ENCODE results near the gene SLITRK1.

Gene SLITRK1

DNA sequence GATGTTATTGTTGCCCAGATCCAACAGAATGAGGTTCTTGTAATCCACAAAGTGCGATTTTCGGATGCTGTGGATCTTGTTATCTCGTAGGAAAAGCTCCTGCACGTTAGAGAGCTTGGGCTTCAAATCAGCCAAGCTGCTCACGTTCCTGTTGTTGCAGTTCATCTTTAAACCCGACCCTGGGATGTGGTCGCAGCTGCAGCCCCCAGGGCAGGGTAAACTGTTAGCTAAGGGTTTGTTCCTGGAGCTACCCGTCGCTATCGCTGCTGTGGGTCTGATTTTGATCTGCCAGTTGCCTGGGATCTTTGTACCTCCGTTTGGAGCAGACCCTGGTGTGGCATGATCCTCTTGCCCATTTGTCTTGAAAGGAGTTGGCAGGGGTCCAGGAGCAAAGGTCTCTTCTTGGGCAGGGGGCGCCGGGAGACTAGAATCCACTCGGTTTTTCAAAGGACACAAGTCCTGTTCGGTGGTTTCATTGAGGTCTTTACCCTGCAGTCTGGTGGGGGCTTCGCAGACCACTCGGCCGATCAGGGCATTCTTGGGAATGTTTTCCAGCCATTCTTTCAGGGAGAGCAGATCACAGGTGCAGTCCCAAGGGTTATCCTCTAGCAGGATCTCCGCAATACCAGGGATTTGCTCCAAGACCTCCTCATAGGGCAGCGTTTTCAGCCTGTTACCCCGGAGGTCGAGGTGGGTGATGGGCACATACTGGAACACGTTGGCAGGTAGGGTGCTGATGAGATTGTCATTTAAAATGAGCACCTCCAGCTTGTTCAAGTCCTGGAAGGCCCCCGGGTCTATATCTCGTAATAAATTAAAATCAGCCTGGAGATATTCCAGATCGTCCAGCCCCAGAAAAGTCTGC is 1.8 kb downstream of the SLITRK1 start:
- H3K4me2 ChIP-seq (ENCODE audit: low read length) = no peak overlapping the region
- H3K9ac ChIP-seq (ENCODE audit: low read length) = no peak overlapping the region
- H4K20me1 ChIP-seq (ENCODE audit: insufficient read depth, low read length) = no peaks in the 10 kb centered on the region
- no peaks in the 10 kb centered on the region; the same call in 1 of the 2 replicates for H3F3A ChIP-seq (ENCODE audit: insufficient read depth, low read length)
- no peak overlapping the region for H3K4me3 ChIP-seq (ENCODE audit: low read depth, low read length, poor library complexity, severe bottlenecking)
- H3K79me2 ChIP-seq (ENCODE audit: insufficient read depth, low read length) = no peaks in the 10 kb centered on the region
- H3K36me3 ChIP-seq (ENCODE audit: insufficient read depth, low read length) = no peaks in the 10 kb centered on the region
- H3K9me2 ChIP-seq (ENCODE audit: low read depth, low read length) = no peaks in the 10 kb centered on the region
- H2AFZ ChIP-seq (ENCODE audit: low read length) = no peak overlapping the region
- no peaks in the 10 kb centered on the region for H3K4me1 ChIP-seq (ENCODE audit: insufficient read depth, low read length, severe bottlenecking)
- TF ChIP-seq EZH2 (IDR thresholded peaks at IDR 0.05; ENCODE audit: borderline replicate concordance, low read length) (no peak), CTCF (IDR thresholded peaks at IDR 0.05; ENCODE audit: low read length) (no peak)
- H3K9me3 ChIP-seq (ENCODE audit: low read length) = no peaks in the 10 kb centered on the region
- no peak overlapping the region for H3K27ac ChIP-seq (ENCODE audit: low read depth, low read length, poor library complexity, severe bottlenecking)
- H3K27me3 ChIP-seq (ENCODE audit: insufficient read depth, low read length) = no peaks in the 10 kb centered on the region

- H4K20me1 ChIP-seq (ENCODE audit: insufficient read depth, low read length) = no peaks in the 10 kb centered on the region
- H3K4me3 ChIP-seq (ENCODE audit: low read depth, low read length, poor library complexity, severe bottlenecking) = no peak overlapping the region
- no peaks in the 10 kb centered on the region for H3K9me2 ChIP-seq (ENCODE audit: low read depth, low read length)
- no peak overlapping the region for H2AFZ ChIP-seq (ENCODE audit: low read length)
- no peaks in the 10 kb centered on the region for H3K9me3 ChIP-seq (ENCODE audit: low read length)
- H3K27ac ChIP-seq (ENCODE audit: low read depth, low read length, poor library complexity, severe bottlenecking) = no peak overlapping the region
- H3K36me3 ChIP-seq (ENCODE audit: insufficient read depth, low read length) = no peaks in the 10 kb centered on the region
- H3K79me2 ChIP-seq (ENCODE audit: insufficient read depth, low read length) = no peaks in the 10 kb centered on the region
- no peak overlapping the region for H3K4me2 ChIP-seq (ENCODE audit: low read length)
- TF ChIP-seq EZH2 (IDR thresholded peaks at IDR 0.05; ENCODE audit: borderline replicate concordance, low read length) (no peak), CTCF (IDR thresholded peaks at IDR 0.05; ENCODE audit: low read length) (no peak)
- H3K9ac ChIP-seq (ENCODE audit: low read length) = no peak overlapping the region
- no peaks in the 10 kb centered on the region for H3K4me1 ChIP-seq (ENCODE audit: insufficient read depth, low read length, severe bottlenecking)
- H3K27me3 ChIP-seq (ENCODE audit: insufficient read depth, low read length) = no peaks in the 10 kb centered on the region
- no peaks in the 10 kb centered on the region; the same call in 1 of the 2 replicates for H3F3A ChIP-seq (ENCODE audit: insufficient read depth, low read length)
Measured at GRCh38 chr13:83879431-83880171, 2.7 kb downstream of the SLITRK1 start.

DNA sequence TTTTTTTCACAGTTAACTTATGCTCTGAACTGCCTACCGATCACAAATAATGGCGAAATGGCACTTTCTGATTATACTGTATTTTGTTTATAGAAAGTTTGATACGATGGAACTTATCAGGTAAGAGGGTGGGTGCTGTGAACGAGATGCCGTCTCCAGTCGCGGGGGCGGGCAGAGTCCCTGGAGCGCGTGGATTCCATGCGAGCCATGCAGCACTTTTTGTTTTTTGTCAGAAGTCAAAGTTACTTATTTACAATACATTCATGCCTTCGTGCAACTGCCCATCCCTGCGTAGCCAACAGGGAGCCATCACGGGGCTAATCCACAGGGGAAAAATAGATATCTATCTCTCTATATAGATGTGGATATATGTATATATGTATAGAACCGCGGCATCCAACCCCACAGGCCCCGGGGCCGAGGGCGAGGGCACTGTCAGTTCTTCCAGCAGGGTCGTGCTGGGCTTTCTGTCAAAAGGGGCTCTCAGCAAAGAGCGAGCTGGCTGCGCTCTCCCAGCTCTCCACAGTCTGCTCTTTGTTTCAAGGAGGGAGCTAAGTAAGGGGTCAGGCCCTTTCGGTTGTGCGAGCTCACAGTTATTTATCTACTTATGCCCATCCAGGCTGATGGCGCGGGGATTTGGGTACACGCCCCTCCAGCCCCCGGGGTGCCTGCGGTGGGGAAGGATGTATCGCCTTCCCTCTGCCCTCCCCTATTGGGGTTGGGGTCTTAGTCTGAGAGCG is 3.4 kb downstream of the SLITRK1 start:
- Histone ChIP-seq H3F3A (ENCODE audit: insufficient read depth, low read length) (no peaks in the 10 kb centered on the region), H2AFZ (ENCODE audit: low read length) (no peak overlapping the region), H4K20me1 (ENCODE audit: insufficient read depth, low read length) (no peaks in the 10 kb centered on the region), H3K27ac (ENCODE audit: low read depth, low read length, poor library complexity, severe bottlenecking) (no peak overlapping the region), H3K9ac (ENCODE audit: low read length) (no peak overlapping the region), H3K4me2 (ENCODE audit: low read length) (no peak overlapping the region), H3K9me2 (ENCODE audit: low read depth, low read length) (no peaks in the 10 kb centered on the region), H3K9me3 (ENCODE audit: low read length) (no peaks in the 10 kb centered on the region), H3K79me2 (ENCODE audit: insufficient read depth, low read length) (no peaks in the 10 kb centered on the region), H3K4me3 (ENCODE audit: low read depth, low read length, poor library complexity, severe bottlenecking) (no peak overlapping the region), H3K4me1 (ENCODE audit: insufficient read depth, low read length, severe bottlenecking) (no peaks in the 10 kb centered on the region), H3K36me3 (ENCODE audit: insufficient read depth, low read length) (no peaks in the 10 kb centered on the region), H3K27me3 (ENCODE audit: insufficient read depth, low read length) (no peaks in the 10 kb centered on the region)
- TF ChIP-seq CTCF (IDR thresholded peaks at IDR 0.05; ENCODE audit: low read length) (no peak), EZH2 (IDR thresholded peaks at IDR 0.05; ENCODE audit: borderline replicate concordance, low read length) (no peak)

Data from OCI-LY1 (cell line).